ENCODE results near the gene CCDC14.
"Not testable (repeated sequence)": the region's sequence is repeated elsewhere in the genome, so short reads cannot be mapped to it uniquely, and the experiment has no call there.

GRCh38 chr3:124008321-124008720, 47.3 kb upstream of the CCDC14 start:
- not testable (repeated sequence) for TF ChIP-seq CTCF (IDR thresholded peaks at IDR 0.05 in 8 of 11, conservative IDR thresholded peaks at IDR 0.05 in 3 of 11); POLR2AphosphoS5 (IDR thresholded peaks at IDR 0.05)

All from spleen (tissue), 7 donors.